HUES6 (cell line): Measurements from ENCODE around the gene GPD1L.

ENCODE experiments used
- H3K27ac ChIP-seq: 2 replicates; pipeline ENCODE4 v1.7.0; 2013; ENCODE audit warnings: low read depth, mild to moderate bottlenecking, low read length, inconsistent platforms
- H3K27me3 ChIP-seq: 2 replicates; pipeline ENCODE4 v1.6.1; 2013; ENCODE audit warnings: low read length; ENCODE audit not compliant: control insufficient read depth, insufficient read depth
- H3K36me3 ChIP-seq: 2 replicates; pipeline ENCODE4 v1.6.1; 2013; ENCODE audit warnings: low read length; ENCODE audit not compliant: control insufficient read depth, insufficient read depth
- H3K4me1 ChIP-seq: 2 replicates; pipeline ENCODE4 v1.6.1; 2013; ENCODE audit warnings: low read length; ENCODE audit not compliant: control insufficient read depth, insufficient read depth
- H3K4me3 ChIP-seq: 2 replicates; pipeline ENCODE4 v1.5.1; 2013; ENCODE audit warnings: low read depth, low read length
- H3K9ac ChIP-seq: one replicate; pipeline ENCODE4 v1.6.1; 2013; ENCODE audit warnings: mild to moderate bottlenecking, low read length
- H3K9me3 ChIP-seq: 2 replicates; pipeline ENCODE4 v1.6.1; 2013; ENCODE audit warnings: low read depth, low read length; ENCODE audit not compliant: control insufficient read depth, insufficient read depth

GPD1L gene

DNA sequence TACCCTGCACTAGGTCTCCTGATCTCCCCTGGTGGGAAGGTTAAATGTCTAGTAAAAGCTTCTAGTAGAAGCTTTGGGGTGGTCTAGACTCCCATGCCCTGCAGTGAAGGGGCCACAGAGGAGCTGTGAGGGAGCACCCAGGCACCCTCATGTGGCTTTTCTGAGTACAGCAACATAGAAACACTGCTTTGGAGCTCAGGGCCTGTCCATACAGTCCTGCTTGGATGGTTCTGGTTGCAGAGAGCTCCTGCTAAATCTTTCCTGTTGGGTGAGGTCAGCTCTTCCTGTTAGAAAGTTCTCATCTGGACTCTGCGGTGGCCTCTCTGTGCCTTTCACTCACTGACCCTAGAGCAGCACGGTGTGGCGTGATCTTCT is 47.8 kb downstream of the GPD1L start:
- H3K27ac ChIP-seq: no peak overlapping the region
- no peak overlapping the region for H3K4me3 ChIP-seq
- no peak overlapping the region for H3K9ac ChIP-seq
- H3K4me1 ChIP-seq: no peaks in the 10 kb centered on the region
- H3K36me3 ChIP-seq: no peaks in the 10 kb centered on the region
- no peaks in the 10 kb centered on the region for H3K9me3 ChIP-seq
- H3K27me3 ChIP-seq: no peaks in the 10 kb centered on the region

DNA sequence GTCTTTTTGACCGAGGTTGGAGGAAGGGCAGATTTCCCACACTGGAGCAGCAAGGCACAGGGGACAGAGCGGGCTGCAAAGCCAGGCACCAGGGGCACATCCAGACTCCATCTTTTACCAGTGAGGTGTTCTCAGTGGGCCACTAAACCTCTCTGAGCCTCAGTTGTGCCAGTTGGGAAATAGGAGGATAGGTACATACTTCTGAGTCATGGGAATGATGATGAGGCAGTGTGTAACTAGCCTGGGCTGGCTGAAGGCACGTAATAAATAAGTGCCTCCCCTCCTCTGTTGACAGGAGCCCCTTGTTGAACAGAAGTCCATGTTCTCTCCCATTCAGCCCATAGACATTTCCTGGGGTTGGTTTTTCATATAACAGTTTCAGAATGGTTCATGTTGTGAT is 48.7 kb downstream of the GPD1L start:
- H3K27ac ChIP-seq: no peak overlapping the region
- H3K4me1 ChIP-seq: no peaks in the 10 kb centered on the region
- no peaks in the 10 kb centered on the region for H3K27me3 ChIP-seq
- no peaks in the 10 kb centered on the region for H3K9me3 ChIP-seq
- no peak overlapping the region for H3K4me3 ChIP-seq
- H3K36me3 ChIP-seq: no peaks in the 10 kb centered on the region
- H3K9ac ChIP-seq: no peak overlapping the region

DNA sequence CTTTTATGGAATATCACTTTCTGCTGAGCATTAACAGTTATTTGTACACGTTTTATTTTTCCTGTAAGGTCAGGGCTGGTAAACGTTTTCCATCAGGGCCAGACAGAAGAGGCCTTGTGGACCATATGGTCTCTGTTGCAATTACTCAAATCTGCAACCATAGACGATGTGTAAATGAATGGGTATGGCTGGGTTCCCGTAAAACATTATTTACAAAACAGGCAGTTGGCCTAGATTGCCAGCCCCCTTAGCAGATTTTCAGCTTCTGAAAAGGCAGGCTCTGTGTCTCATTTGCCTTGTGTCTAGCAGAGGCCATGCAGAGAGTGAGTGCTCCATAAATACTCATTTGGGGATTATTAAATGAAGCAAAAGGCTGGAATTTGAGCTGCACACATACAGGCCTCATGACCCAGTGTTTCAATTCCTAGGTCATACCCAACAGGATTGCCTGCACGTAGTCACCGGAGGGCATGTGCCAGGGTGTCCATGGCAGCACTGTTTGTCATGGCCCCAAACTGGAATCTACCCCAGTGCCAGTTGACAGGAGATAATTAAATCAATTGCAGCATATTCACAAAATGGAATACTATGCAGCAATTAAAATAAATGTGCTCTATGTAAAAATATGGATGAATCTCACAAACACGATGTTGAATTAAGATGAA is 51.3 kb downstream of the GPD1L start:
- H3K36me3 ChIP-seq: no peaks in the 10 kb centered on the region
- H3K9ac ChIP-seq: no peak overlapping the region
- H3K27ac ChIP-seq: no peak overlapping the region
- no peaks in the 10 kb centered on the region for H3K9me3 ChIP-seq
- H3K4me1 ChIP-seq: no peaks in the 10 kb centered on the region
- H3K4me3 ChIP-seq: no peak overlapping the region
- H3K27me3 ChIP-seq: no peaks in the 10 kb centered on the region

DNA sequence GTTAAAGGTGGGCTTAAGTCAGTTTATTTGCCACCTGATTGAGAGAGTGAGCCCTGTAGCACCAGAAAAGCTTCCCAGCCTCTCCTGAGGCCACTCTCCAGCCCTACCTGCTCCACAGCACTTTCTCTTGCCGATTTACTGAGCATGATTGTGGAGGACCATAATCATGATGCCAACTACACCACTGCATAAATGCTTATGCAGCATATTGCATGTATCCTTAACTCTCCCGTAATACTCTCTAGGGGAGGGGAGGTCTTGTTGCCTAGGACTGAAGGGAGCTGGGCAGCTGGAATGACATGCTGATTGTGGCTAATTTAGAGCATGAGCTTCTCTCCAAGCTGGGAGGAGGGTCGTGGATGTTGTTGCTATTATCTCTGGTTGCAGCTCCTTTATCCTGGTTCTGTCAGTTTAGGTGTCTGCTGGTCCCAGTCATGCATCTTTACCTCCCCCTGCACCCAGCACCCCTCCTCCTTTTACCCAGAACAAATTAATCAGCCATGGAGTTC is 54.3 kb downstream of the GPD1L start:
- H3K27ac ChIP-seq: no peak overlapping the region
- no peak overlapping the region for H3K4me3 ChIP-seq
- H3K9me3 ChIP-seq: peaks cover 4% of the 10 kb centered on the region; the same call in 1 of the 2 replicates
- H3K4me1 ChIP-seq: no peaks in the 10 kb centered on the region
- H3K27me3 ChIP-seq: no peaks in the 10 kb centered on the region
- H3K9ac ChIP-seq: no peak overlapping the region
- H3K36me3 ChIP-seq: no peaks in the 10 kb centered on the region

DNA sequence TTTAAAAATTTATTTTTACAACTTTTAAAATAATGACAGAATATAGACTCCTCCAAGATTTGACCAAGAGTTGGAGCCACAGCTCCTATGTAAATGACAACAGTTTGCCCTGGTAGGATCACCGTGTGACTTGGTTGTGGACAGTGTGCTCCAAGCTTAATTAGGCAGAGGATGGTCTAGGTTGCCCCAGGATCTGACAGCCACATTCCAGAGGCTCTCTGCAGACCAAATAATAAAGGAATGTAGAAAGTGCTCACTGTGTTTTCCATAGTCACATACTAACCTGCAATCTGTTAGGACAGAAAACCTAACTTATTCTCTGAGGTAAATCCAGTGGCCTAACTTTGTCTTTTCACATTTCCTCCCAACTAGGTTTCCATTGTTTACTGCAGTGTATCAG is 59.0 kb downstream of the GPD1L start:
- H3K4me3 ChIP-seq: no peak overlapping the region
- H3K9ac ChIP-seq: no peak overlapping the region
- no peaks in the 10 kb centered on the region for H3K27me3 ChIP-seq
- peaks cover 17% of the 10 kb centered on the region for H3K9me3 ChIP-seq
- no peaks in the 10 kb centered on the region for H3K36me3 ChIP-seq
- no peak overlapping the region for H3K27ac ChIP-seq
- no peaks in the 10 kb centered on the region for H3K4me1 ChIP-seq

DNA sequence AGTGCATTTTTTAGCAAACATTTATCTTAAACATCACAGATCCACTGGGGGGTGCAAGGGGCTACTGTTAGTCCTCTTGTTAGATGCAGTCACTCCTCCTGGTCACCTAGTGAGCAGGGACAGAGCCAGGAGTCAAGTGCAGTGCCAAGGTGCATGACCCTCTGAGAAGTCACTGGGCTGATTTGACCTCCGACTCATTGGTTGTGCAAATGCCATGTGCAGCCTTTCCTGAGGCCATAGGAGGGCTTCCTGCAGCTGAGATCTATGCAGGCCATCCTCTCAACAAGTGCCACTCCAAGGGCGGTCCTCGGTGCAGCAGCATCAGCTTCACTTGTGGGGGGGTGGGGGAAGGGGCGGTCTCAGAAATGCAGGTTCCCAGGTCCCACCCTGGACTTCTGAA is 60.2 kb downstream of the GPD1L start:
- H3K27ac ChIP-seq: no peak overlapping the region
- no peak overlapping the region for H3K9ac ChIP-seq
- no peaks in the 10 kb centered on the region for H3K4me1 ChIP-seq
- no peaks in the 10 kb centered on the region for H3K27me3 ChIP-seq
- H3K9me3 ChIP-seq: peaks cover 23% of the 10 kb centered on the region
- H3K36me3 ChIP-seq: no peaks in the 10 kb centered on the region
- H3K4me3 ChIP-seq: no peak overlapping the region

DNA sequence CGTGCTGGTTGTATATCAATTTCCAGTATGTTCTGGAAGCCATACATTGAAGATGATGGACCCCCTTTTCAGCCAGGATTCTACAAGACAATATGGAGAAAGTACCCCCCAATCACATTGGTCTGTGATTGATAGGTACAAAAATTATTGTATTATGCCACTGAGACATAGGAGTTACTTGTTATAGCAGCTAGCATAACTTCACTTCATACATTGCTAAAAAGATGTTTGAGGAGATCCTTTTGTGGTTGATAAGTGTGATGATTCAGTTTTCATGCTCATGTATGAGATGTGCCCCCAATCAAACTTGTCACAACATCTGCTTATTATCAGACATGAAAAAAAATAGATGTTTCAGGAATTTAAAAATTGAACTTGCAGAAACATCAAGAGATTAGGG is 66.0 kb downstream of the GPD1L start:
- H3K36me3 ChIP-seq: no peaks in the 10 kb centered on the region
- H3K27ac ChIP-seq: no peak overlapping the region
- H3K9me3 ChIP-seq: peaks cover 19% of the 10 kb centered on the region
- 0 out of 2 replicates have a peak, but pooled peaks cover under 1% of the 10 kb centered on the region for H3K4me1 ChIP-seq
- H3K4me3 ChIP-seq: no peak overlapping the region
- H3K27me3 ChIP-seq: no peaks in the 10 kb centered on the region
- no peak overlapping the region for H3K9ac ChIP-seq

DNA sequence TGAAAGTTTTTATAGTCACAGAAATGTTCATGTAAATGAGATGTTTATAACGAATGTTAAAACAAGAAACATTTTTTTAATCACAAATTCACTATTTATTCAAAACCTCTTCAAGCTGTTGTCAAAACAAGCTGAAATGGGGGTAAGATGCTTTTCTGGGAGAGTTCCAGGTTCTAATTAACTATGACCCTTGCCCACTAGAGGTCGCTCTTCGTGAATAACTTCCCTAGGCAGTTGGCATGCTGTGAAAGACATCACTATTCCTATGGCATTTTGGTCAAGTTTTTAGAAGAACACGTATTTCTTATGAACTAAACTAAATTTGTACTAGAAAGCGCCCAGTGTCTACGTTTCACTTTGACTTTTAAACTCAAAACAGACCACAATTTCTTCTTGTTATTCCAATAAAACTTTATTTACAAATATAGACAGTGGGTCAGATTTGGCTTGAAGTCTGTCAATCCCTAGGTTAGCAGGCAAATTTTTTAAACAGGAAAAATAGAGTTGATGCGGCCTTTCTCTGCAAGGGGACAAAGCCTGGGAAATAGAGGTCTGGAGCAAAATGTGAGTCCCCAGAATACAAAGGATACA is 69.3 kb downstream of the GPD1L start:
- Histone ChIP-seq H3K4me1 (0 out of 2 replicates have a peak, but pooled peaks cover 4% of the 10 kb centered on the region), H3K27ac (no peak overlapping the region), H3K4me3 (no peak overlapping the region), H3K9me3 (peaks cover 10% of the 10 kb centered on the region), H3K27me3 (no peaks in the 10 kb centered on the region; the same call in 1 of the 2 replicates), H3K36me3 (no peaks in the 10 kb centered on the region), H3K9ac (no peak overlapping the region)

DNA sequence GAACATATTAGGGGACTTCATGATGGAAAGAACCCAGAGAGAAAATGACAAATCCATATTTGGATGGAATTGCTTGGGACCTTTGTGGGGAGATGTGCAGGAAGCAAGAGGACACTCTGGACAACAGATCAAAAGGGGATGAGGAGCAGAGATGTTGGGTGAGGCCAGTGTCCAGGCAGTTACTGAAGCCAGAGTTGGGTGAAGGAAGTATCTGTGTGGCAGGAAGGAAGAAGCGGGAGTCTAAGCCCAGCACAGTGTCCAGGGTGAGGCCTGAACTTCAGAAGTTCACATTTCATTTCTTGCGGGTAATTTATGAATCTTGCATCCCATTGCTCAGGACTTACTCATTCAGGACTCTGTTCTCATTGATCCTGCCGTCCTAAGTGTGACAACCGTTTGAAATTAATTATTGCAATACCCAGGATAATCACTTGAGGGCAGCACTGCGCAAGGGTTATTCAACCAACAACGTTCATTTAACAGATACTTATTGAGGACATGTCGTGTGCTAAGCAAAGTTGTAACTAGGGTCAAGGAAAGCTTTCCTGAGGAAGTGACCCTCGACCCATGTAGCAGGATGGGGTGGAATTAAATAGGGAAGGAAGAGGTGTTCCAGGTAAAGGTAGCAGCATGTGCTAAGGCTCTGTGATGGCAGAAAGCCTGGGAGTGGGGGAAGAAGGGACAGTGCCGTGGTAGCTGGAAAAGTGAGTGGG is 70.7 kb downstream of the GPD1L start:
- H3K27ac ChIP-seq: no peak overlapping the region
- H3K27me3 ChIP-seq: no peaks in the 10 kb centered on the region; the same call in 1 of the 2 replicates
- 0 out of 2 replicates have a peak, but pooled peaks cover 4% of the 10 kb centered on the region for H3K4me1 ChIP-seq
- H3K4me3 ChIP-seq: no peak overlapping the region
- no peak overlapping the region for H3K9ac ChIP-seq
- H3K9me3 ChIP-seq: peaks cover 3% of the 10 kb centered on the region; the same call in 1 of the 2 replicates
- no peaks in the 10 kb centered on the region for H3K36me3 ChIP-seq

DNA sequence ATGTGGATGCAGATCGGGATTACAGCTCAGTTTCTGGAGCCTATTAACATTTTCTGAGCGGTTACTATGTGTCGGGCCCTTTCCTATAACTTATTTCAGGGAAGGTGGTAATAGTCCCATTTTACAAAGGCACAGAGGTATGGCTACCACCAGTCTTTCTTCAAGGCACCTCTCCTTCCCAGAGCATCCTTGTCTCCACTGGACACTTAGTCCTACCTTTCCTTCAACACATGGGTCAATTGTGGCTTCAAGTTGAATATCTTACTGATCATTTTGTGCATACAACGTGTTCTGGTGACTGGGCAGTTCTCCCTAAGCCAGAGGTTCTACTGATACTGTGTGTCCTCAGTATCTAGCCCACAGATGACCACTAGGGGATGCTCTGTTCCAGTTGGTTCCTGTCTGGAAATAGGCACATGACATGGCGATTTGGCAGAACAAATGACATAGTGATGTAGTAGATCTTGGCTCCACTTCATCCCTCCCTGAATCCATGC is 71.3 kb downstream of the GPD1L start:
- Histone ChIP-seq H3K27me3 (no peaks in the 10 kb centered on the region; the same call in 1 of the 2 replicates), H3K27ac (no peak overlapping the region), H3K36me3 (no peaks in the 10 kb centered on the region), H3K9ac (no peak overlapping the region), H3K4me3 (no peak overlapping the region), H3K4me1 (0 out of 2 replicates have a peak, but pooled peaks cover 4% of the 10 kb centered on the region), H3K9me3 (no peaks in the 10 kb centered on the region)
